ENCODE measurements around the gene RPL37. TPM values are rescaled to one million over a fixed set of nuclear protein-coding genes. Genes with fewer than 3 reads are reported as not detected.

Gene RPL37
- total and polyA plus RNA-seq, 4 donors, result 881 to 2,683 (median 1,270) TPM

DNA sequence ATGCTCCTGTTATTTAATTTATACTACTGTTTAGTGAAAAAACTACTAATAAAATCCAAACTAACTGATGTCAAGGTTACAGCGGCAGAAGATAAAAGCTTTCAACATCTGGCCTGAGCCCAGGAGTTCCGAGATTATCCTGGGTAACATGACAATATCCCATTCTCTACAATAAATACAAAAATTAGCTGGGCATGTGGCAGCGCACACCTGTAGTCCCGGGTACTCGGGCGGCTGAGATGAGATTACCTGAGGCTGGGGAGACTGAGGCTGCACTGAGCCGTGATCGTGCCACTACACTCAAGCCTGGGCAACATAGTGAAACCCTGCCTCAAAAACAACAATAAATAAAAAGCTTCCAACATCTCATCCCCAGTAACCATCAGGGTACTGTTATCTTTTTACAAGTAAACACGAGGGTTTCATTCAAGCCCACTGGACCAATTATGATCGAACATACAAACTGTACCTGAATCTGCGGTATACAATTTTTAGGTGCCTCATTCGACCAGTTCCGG lies 1.3 kb downstream of the RPL37 start:
- TF ChIP-seq, protein P1, sequence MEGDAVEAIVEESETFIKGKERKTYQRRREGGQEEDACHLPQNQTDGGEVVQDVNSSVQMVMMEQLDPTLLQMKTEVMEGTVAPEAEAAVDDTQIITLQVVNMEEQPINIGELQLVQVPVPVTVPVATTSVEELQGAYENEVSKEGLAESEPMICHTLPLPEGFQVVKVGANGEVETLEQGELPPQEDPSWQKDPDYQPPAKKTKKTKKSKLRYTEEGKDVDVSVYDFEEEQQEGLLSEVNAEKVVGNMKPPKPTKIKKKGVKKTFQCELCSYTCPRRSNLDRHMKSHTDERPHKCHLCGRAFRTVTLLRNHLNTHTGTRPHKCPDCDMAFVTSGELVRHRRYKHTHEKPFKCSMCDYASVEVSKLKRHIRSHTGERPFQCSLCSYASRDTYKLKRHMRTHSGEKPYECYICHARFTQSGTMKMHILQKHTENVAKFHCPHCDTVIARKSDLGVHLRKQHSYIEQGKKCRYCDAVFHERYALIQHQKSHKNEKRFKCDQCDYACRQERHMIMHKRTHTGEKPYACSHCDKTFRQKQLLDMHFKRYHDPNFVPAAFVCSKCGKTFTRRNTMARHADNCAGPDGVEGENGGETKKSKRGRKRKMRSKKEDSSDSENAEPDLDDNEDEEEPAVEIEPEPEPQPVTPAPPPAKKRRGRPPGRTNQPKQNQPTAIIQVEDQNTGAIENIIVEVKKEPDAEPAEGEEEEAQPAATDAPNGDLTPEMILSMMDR (IDR thresholded peaks at IDR 0.05; ENCODE audit: control extremely low read depth, extremely low read depth), result no peak
- Histone ChIP-seq H3K9ac (ENCODE audit: insufficient read depth in 1 of 2, low read length in 2 of 2) (peak overlapping the region; percentile 98 to 100), H3K4me3 (peak overlapping the region; percentile 86), H3K27ac (ENCODE audit: low read depth in 1 of 2, low read length in 1 of 2) (peak overlapping the region; percentile 66 to 93), H3K36me3 (ENCODE audit: control insufficient read depth in 4 of 4, insufficient read depth in 4 of 4, low read length in 4 of 4) (peaks cover 24 to 50% (median 34%) of the 10 kb centered on the region in 4 donors), H3K27me3 (ENCODE audit: control insufficient read depth in 3 of 3, insufficient read depth in 3 of 3, low read length in 2 of 3) (no peaks in the 10 kb centered on the region), H3K9me3 (ENCODE audit: control insufficient read depth in 4 of 4, insufficient read depth in 3 of 4, low read length in 3 of 4) (no peaks in the 10 kb centered on the region), H3K4me1 (ENCODE audit: control insufficient read depth in 5 of 5, insufficient read depth in 5 of 5, low read length in 5 of 5) (peaks cover 0 to 30% (median 6%) of the 10 kb centered on the region in 5 donors)
- ATAC-seq (ENCODE audit: insufficient read depth, low FRiP score) (no peak), DNase-seq (no peak)
- WGBS, 2 donors, result 36 to 57% methylated on average over 13 of the region's 13 CpGs

DNA sequence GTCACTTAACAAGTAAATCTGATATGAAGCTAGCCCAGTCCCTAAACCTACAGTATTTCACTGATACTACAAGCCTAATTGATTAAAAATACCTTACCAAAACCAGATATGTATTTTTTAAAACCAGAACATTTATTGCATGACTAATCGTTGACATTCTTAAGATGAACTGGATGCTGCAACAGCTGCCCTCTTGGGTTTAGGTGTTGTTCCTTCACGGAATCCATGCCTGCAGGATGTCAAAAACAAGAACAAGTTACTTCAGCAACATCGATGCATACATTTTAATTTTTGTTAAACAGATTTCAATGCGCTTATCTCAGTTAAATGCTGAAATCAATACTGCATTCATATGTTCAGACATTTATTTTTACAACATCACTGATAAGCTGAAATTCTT lies 2.7 kb downstream of the RPL37 start:
- Histone ChIP-seq H3K36me3 (ENCODE audit: control insufficient read depth in 4 of 4, insufficient read depth in 4 of 4, low read length in 4 of 4) (peaks cover 28 to 57% (median 41%) of the 10 kb centered on the region in 4 donors), H3K9me3 (ENCODE audit: control insufficient read depth in 4 of 4, insufficient read depth in 3 of 4, low read length in 3 of 4) (no peaks in the 10 kb centered on the region), H3K27me3 (ENCODE audit: control insufficient read depth in 3 of 3, insufficient read depth in 3 of 3, low read length in 2 of 3) (no peaks in the 10 kb centered on the region), H3K27ac (ENCODE audit: low read depth in 1 of 2, low read length in 1 of 2) (no peak overlapping the region), H3K4me1 (ENCODE audit: control insufficient read depth in 5 of 5, insufficient read depth in 5 of 5, low read length in 5 of 5) (peaks cover 0 to 30% (median 6%) of the 10 kb centered on the region in 5 donors), H3K9ac (ENCODE audit: insufficient read depth in 1 of 2, low read length in 2 of 2) (no peak overlapping the region), H3K4me3 (no peak overlapping the region)
- WGBS, 2 donors, result 77 to 90% methylated on average over 4 of the region's 4 CpGs
- no peak for ATAC-seq (ENCODE audit: insufficient read depth, low FRiP score)
- TF ChIP-seq, protein P1 (IDR thresholded peaks at IDR 0.05; ENCODE audit: control extremely low read depth, extremely low read depth), result no peak
- no peak for DNase-seq

DNA sequence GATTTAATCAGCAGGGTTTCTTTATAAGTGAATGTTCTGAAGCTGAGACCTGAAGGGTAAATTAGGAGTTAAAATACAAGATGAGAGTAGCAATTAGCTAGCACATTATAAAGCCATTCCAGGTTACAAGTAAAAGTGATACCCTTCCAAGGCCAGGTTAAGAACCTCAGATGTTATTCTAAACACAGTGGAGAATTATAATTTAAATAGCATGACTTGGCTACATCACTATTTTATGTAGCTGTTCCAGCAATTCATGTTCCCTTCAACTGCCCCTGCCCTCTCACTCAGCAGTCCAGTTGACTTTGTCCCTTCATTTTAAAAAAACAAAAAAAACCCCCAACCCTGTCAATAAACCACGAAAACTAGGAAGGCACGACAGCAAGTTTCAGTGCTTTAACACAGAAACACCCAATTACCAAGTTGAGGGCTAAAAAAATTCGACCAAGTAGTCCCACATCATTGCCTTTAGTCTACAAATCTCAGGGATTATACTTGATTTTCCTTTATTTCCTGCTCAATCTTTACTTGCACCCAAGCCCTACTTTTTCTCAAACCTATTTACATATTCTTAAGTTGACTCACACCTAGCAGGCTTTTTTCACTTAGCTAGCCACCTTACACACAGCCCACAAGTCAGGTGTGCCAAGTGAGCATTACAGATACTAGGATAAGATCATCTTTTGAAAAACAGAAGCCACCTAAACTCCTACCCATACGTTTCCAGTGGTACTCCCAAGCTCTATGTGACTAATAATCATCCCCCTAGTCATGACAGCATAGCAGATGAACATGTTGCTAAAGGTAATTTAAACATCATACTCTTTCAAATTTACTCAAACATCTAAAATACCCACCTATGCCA lies 3.4 kb downstream of the RPL37 start:
- no peak overlapping the region for H3K27ac ChIP-seq (ENCODE audit: low read depth in 1 of 2, low read length in 1 of 2)

More for the DNA sequence above, 3.4 kb downstream of the RPL37 start:
- no peaks in the 10 kb centered on the region for H3K27me3 ChIP-seq (ENCODE audit: control insufficient read depth in 3 of 3, insufficient read depth in 3 of 3, low read length in 2 of 3)
- ATAC-seq (ENCODE audit: insufficient read depth, low FRiP score) (no peak), DNase-seq (no peak)
- no peak overlapping the region for H3K4me3 ChIP-seq
- peaks cover 0 to 29% (median 6%) of the 10 kb centered on the region in 5 donors for H3K4me1 ChIP-seq (ENCODE audit: control insufficient read depth in 5 of 5, insufficient read depth in 5 of 5, low read length in 5 of 5)
- H3K36me3 ChIP-seq (ENCODE audit: control insufficient read depth in 4 of 4, insufficient read depth in 4 of 4, low read length in 4 of 4), result peaks cover 34 to 63% (median 48%) of the 10 kb centered on the region in 4 donors
- no peaks in the 10 kb centered on the region for H3K9me3 ChIP-seq (ENCODE audit: control insufficient read depth in 4 of 4, insufficient read depth in 3 of 4, low read length in 3 of 4)
- no peak overlapping the region for H3K9ac ChIP-seq (ENCODE audit: insufficient read depth in 1 of 2, low read length in 2 of 2)
- WGBS, 2 donors, result 58 to 83% methylated on average over 4 of the region's 4 CpGs
- TF ChIP-seq, protein P1 (IDR thresholded peaks at IDR 0.05; ENCODE audit: control extremely low read depth, extremely low read depth), result no peak
